MM.1S (cell line): ENCODE data around the gene TM9SF2.

ENCODE experiments used
- DNase-seq: peaks from one replicate; pipeline ENCODE4 v3.0.0-alpha.2; 2015
- H2AFZ ChIP-seq: fragments of 300-600 bp; sonication (generic); 2 replicates; pipeline ENCODE4 v1.6.0; 2016; ENCODE audit warnings: antibody characterized with exemption, low read length
- H3F3A ChIP-seq: fragments of 300-600 bp; sonication (generic); 2 replicates; pipeline ENCODE4 v1.6.1; 2016; ENCODE audit warnings: mild to moderate bottlenecking, antibody characterized with exemption, low read length, moderate library complexity, mixed read lengths; ENCODE audit not compliant: insufficient read depth
- H3K27ac ChIP-seq: fragments of 300-600 bp; sonication (generic); 2 replicates; pipeline ENCODE4 v1.5.1; 2016; ENCODE audit warnings: mild to moderate bottlenecking, low read length
- H3K27me3 ChIP-seq: fragments of 300-600 bp; sonication (generic); replicated peaks from 2 replicates; pipeline ENCODE4 v1.6.0; 2016; ENCODE audit warnings: low read length; ENCODE audit not compliant: insufficient read depth
- H3K36me3 ChIP-seq: fragments of 300-600 bp; sonication (generic); replicated peaks from 2 replicates; pipeline ENCODE4 v1.6.1; 2016; ENCODE audit warnings: mild to moderate bottlenecking, low read length, mixed read lengths; ENCODE audit not compliant: insufficient read depth
- H3K4me1 ChIP-seq: fragments of 300-600 bp; sonication (generic); 2 replicates; pipeline ENCODE4 v1.6.1; 2016; ENCODE audit warnings: low read length, mixed read lengths
- H3K4me2 ChIP-seq: fragments of 300-600 bp; sonication (generic); 2 replicates; pipeline ENCODE4 v1.6.0; 2016; ENCODE audit warnings: low read depth, low read length
- H3K4me3 ChIP-seq: fragments of 300-600 bp; sonication (generic); 2 replicates; pipeline ENCODE4 v1.5.1; 2016; ENCODE audit warnings: low read length, mixed read lengths
- H3K79me2 ChIP-seq: fragments of 300-600 bp; sonication (generic); 2 replicates; pipeline ENCODE4 v1.6.1; 2016; ENCODE audit warnings: mixed run types, low read length, mixed read lengths
- H3K9ac ChIP-seq: fragments of 300-600 bp; sonication (generic); 2 replicates; pipeline ENCODE4 v1.6.1; 2016; ENCODE audit warnings: low read length, mixed read lengths
- H3K9me2 ChIP-seq: fragments of 300-600 bp; sonication (generic); replicated peaks from 2 replicates; pipeline ENCODE4 v1.6.1; 2016; ENCODE audit warnings: mild to moderate bottlenecking, low read length, mixed read lengths; ENCODE audit not compliant: insufficient read depth
- H3K9me3 ChIP-seq: fragments of 300-600 bp; sonication (generic); replicated peaks from 2 replicates; pipeline ENCODE4 v1.6.1; 2016; ENCODE audit warnings: mild to moderate bottlenecking, low read length, mixed read lengths; ENCODE audit not compliant: insufficient read depth
- H4K20me1 ChIP-seq: fragments of 300-600 bp; sonication (generic); 2 replicates; pipeline ENCODE4 v1.6.1; 2016; ENCODE audit warnings: mild to moderate bottlenecking, low read length, moderate library complexity, mixed read lengths; ENCODE audit not compliant: insufficient read depth
- EZH2 ChIP-seq: fragments of 300-600 bp; sonication (generic); optimal IDR thresholded peaks from 2 replicates; pipeline ENCODE3; 2017; ENCODE audit warnings: low read depth, mild to moderate bottlenecking, antibody characterized with exemption, low read length, mixed read lengths
- EZH2phosphoT487 ChIP-seq: fragments of 300-600 bp; sonication (generic); IDR thresholded peaks from 2 replicates; pipeline ENCODE4 v1.6.1; 2018; ENCODE audit warnings: antibody characterized with exemption, low read length
- TF ChIP-seq, protein P1 (sequence below): fragments of 300-600 bp; sonication (generic); IDR thresholded peaks from 2 replicates; pipeline ENCODE4 v1.5.1; 2016; ENCODE audit warnings: antibody characterized with exemption, low read length, mixed read lengths

The TM9SF2 gene

DNA sequence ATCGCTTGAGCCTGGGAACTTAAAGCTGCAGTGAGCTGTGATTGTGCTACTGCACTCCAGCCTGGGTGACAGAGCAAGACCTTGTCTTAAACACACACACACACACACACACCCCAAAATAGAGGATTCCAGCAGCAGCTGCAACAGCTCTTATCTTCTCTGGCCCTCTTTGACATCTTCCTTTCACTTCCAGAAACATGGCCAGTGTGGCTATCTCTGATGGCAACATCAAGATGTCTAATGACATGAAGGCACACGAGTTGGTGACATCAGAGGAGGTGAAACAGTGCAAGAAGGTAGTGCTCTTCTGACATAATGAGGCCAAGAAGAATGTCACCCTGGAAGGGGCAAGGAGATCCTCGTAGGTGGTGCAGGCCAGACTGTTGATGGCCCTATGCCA, 81.2 kb downstream of the TM9SF2 start:
- no peaks in the 10 kb centered on the region for H3K9me3 ChIP-seq
- peaks cover 14% of the 10 kb centered on the region for H3K4me1 ChIP-seq
- H3K79me2 ChIP-seq, result no peaks in the 10 kb centered on the region
- no peaks in the 10 kb centered on the region for H3K9me2 ChIP-seq
- H3K27me3 ChIP-seq, result no peaks in the 10 kb centered on the region
- H4K20me1 ChIP-seq, result no peaks in the 10 kb centered on the region
- H3K36me3 ChIP-seq, result no peaks in the 10 kb centered on the region
- H3K9ac ChIP-seq, result no peak overlapping the region
- TF ChIP-seq, protein P1, sequence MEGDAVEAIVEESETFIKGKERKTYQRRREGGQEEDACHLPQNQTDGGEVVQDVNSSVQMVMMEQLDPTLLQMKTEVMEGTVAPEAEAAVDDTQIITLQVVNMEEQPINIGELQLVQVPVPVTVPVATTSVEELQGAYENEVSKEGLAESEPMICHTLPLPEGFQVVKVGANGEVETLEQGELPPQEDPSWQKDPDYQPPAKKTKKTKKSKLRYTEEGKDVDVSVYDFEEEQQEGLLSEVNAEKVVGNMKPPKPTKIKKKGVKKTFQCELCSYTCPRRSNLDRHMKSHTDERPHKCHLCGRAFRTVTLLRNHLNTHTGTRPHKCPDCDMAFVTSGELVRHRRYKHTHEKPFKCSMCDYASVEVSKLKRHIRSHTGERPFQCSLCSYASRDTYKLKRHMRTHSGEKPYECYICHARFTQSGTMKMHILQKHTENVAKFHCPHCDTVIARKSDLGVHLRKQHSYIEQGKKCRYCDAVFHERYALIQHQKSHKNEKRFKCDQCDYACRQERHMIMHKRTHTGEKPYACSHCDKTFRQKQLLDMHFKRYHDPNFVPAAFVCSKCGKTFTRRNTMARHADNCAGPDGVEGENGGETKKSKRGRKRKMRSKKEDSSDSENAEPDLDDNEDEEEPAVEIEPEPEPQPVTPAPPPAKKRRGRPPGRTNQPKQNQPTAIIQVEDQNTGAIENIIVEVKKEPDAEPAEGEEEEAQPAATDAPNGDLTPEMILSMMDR, result no peak
- TF ChIP-seq EZH2phosphoT487 (no peak), EZH2 (no peak)
- no peak overlapping the region for H3K27ac ChIP-seq
- H2AFZ ChIP-seq, result no peak overlapping the region
- H3F3A ChIP-seq, result no peaks in the 10 kb centered on the region
- DNase-seq, result no peak
- no peak overlapping the region for H3K4me3 ChIP-seq
- no peak overlapping the region for H3K4me2 ChIP-seq

GRCh38 chr13:99585609-99586008, 84.3 kb downstream of the TM9SF2 start:
- H3K36me3 ChIP-seq, result no peaks in the 10 kb centered on the region
- H3K9me2 ChIP-seq, result no peaks in the 10 kb centered on the region
- H3K4me3 ChIP-seq, result no peak overlapping the region
- TF ChIP-seq EZH2phosphoT487 (no peak), EZH2 (no peak)
- TF ChIP-seq, protein P1, result no peak
- no peaks in the 10 kb centered on the region for H3F3A ChIP-seq
- H3K4me2 ChIP-seq, result no peak overlapping the region
- H3K27me3 ChIP-seq, result no peaks in the 10 kb centered on the region
- DNase-seq, result no peak
- no peaks in the 10 kb centered on the region for H3K9me3 ChIP-seq
- H2AFZ ChIP-seq, result no peak overlapping the region
- H3K9ac ChIP-seq, result no peak overlapping the region
- no peak overlapping the region for H3K27ac ChIP-seq
- H3K79me2 ChIP-seq, result no peaks in the 10 kb centered on the region
- H4K20me1 ChIP-seq, result no peaks in the 10 kb centered on the region
- no peaks in the 10 kb centered on the region for H3K4me1 ChIP-seq

DNA sequence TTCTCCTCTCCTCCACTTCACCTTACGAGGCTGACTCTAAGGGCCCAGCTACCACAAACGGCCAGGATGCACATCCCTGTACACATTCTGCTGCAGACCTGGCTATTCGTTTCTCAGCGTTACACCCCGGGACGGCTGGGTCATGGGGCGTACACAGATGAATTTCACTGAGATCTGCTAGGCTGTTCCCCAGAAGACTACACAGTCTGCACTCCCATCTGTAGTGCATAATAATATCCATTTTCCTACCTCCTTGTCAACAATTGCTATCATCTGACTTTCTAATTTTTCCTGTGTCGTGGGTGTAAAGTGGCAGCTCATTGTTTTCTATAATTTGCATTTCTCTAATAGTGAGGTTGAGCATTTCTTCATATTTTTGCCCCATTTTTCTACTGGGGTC, 85.7 kb downstream of the TM9SF2 start:
- H3K36me3 ChIP-seq, result no peaks in the 10 kb centered on the region
- H3K9me3 ChIP-seq, result no peaks in the 10 kb centered on the region
- H3K9ac ChIP-seq, result no peak overlapping the region
- H3K27ac ChIP-seq, result no peak overlapping the region
- no peak for DNase-seq
- H3K9me2 ChIP-seq, result no peaks in the 10 kb centered on the region
- H3K4me2 ChIP-seq, result no peak overlapping the region
- H3K27me3 ChIP-seq, result no peaks in the 10 kb centered on the region
- no peaks in the 10 kb centered on the region for H4K20me1 ChIP-seq
- H3K4me1 ChIP-seq, result no peaks in the 10 kb centered on the region
- no peak overlapping the region for H3K4me3 ChIP-seq
- H2AFZ ChIP-seq, result no peak overlapping the region
- H3F3A ChIP-seq, result no peaks in the 10 kb centered on the region
- no peaks in the 10 kb centered on the region for H3K79me2 ChIP-seq
- TF ChIP-seq, protein P1, result no peak
- no peak for TF ChIP-seq EZH2phosphoT487
- no peak for TF ChIP-seq EZH2
